BLaER1 treated with 17β-estradiol and CSF1 and Interleukin-3, amounts not matched to agents 10 nM and 100 nM (cell line): ENCODE results near the gene ADARB2.
A peak's percentile ranks its signal among the peaks of the same experiment; 100 is the strongest.

Experiments
- H3K27ac ChIP-seq, 11 experiments: shearing (Covaris generic); formaldehyde crosslinking; 2 replicates each; pipeline ENCODE4 v1.8.1; 2022
- H3K27me3 ChIP-seq, 11 experiments: shearing (Covaris generic); formaldehyde crosslinking; 2 replicates each; pipeline ENCODE4 v1.8.1; 2022
- H3K36me3 ChIP-seq, 11 experiments: shearing (Covaris generic); formaldehyde crosslinking; 2 replicates each; pipeline ENCODE4 v1.8.1; 2022
- H3K4me1 ChIP-seq, 10 experiments: shearing (Covaris generic); formaldehyde crosslinking; 2 replicates each; pipeline ENCODE4 v1.8.1; 2022
- H3K4me2 ChIP-seq, 11 experiments: shearing (Covaris generic); formaldehyde crosslinking; 2 replicates each; pipeline ENCODE4 v1.8.1; 2022
- H3K4me3 ChIP-seq, 10 experiments: shearing (Covaris generic); formaldehyde crosslinking; 2 replicates each; pipeline ENCODE4 v1.8.1; 2022
- H3K9ac ChIP-seq, 11 experiments: shearing (Covaris generic); formaldehyde crosslinking; 2 replicates each; pipeline ENCODE4 v1.8.1; 2022
- H3K9me3 ChIP-seq, 11 experiments: shearing (Covaris generic); formaldehyde crosslinking; replicated peaks in 1 of 11; 2 replicates each; pipeline ENCODE4 v1.8.1; 2022
- H4K20me1 ChIP-seq, 11 experiments: shearing (Covaris generic); formaldehyde crosslinking; 2 replicates each; pipeline ENCODE4 v1.8.1; 2022
- Cebpa-rat ChIP-seq, 11 experiments: shearing (Covaris generic); IDR thresholded peaks; 2 replicates each; pipeline ENCODE4 v1.8.1; 2022

Gene ADARB2

DNA sequence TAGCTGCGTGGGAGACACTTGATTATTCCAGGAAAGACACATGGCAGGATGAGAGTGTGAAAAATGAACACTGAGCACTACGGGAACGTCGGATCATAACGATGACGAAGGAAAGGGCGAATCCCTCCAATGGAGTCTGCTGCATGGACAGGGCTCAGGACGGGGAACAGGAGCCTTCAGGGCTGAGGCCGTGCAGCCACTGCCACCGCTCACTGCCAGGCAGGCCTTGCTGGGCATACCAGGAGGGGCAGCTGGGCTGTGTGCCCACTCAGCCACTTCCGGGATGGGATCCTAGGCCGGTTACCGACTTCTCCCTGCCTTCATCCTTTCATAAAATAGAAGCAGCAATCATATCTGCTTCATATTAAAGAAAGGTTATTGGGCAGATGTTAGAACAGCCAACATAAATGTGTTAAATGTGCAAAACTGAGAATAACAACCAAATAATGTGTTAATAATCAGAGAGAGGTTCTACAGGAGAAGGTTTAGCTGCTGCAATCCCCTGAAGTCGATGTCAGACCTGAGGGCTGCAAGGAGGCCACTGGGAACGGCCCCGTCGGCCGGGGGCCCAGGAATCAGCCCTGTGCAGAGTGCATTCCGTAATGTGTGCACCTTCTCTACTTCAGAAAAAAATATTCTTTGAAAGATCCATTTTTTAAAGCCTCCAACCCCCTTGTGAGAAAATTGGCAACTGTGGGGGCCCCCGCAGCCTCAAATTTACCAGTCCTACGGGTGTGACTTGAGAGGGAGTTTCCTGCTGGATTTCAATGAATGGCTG lies 63.6 kb downstream of the ADARB2 start:
- H3K4me2 ChIP-seq: no peak overlapping the region
- no peak overlapping the region for H3K4me3 ChIP-seq
- peaks cover 0 to 4% (median 0%) of the 10 kb centered on the region in 10 experiments; a peak in 1 of 20 replicates for H3K4me1 ChIP-seq
- H4K20me1 ChIP-seq: peaks cover 0 to 17% (median 0%) of the 10 kb centered on the region in 11 experiments; a peak in 5 of 22 replicates
- TF ChIP-seq Cebpa-rat (IDR thresholded peaks at IDR 0.05): no peak
- no peak overlapping the region for H3K9ac ChIP-seq
- no peaks in the 10 kb centered on the region for H3K36me3 ChIP-seq
- H3K27ac ChIP-seq: no peak overlapping the region
- peaks cover 0 to 8% (median 0%) of the 10 kb centered on the region in 11 experiments; a peak in 5 of 22 replicates for H3K9me3 ChIP-seq
- no peaks in the 10 kb centered on the region for H3K27me3 ChIP-seq

DNA sequence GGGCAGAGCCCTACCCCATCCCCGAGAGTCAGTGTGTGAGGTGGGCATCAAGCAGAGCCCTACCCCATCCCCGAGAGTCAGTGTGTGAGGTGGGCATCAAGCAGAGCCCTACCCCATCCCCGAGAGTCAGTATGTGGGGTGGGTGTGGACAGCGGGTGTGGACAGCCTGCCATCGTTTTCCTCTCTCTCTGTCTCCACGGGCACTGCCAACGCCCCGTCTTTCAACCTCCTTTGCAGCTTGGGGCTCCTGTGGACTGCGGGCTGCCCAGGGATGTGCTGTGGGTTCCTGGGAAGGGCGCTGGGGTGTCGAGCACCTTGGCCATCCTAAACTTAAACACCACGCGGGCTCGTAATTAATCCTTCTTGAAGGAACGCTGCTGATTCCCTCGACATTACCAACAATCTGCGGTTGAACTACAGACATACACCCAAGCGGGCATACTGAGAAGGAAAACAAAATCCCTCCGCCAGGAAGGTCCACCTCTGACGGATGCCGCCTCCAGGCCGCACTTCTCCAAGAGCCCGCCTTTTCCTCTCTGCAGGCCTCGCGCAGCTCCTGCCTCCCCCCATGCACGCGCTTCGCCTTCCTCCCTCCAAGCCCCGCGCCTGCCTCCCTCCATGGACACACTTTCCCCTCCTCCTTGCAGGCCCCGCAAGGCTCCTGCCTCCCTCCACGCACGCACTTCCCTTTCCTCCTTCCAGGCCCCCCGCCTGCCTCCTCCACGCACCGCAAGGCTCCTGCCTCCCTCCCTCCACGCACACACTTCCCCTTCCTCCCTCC lies 65.1 kb downstream of the ADARB2 start:
- Histone ChIP-seq H3K27ac (no peak overlapping the region), H3K27me3 (no peaks in the 10 kb centered on the region), H3K4me3 (no peak overlapping the region), H3K4me1 (peaks cover 0 to 4% (median 0%) of the 10 kb centered on the region in 10 experiments; a peak in 1 of 20 replicates), H3K9me3 (peaks cover 0 to 8% (median 0%) of the 10 kb centered on the region in 11 experiments; a peak in 5 of 22 replicates), H3K36me3 (no peaks in the 10 kb centered on the region), H3K9ac (no peak overlapping the region), H4K20me1 (peaks cover 0 to 10% (median 0%) of the 10 kb centered on the region in 11 experiments; a peak in 4 of 22 replicates), H3K4me2 (no peak overlapping the region)
- no peak for TF ChIP-seq Cebpa-rat (IDR thresholded peaks at IDR 0.05)

DNA sequence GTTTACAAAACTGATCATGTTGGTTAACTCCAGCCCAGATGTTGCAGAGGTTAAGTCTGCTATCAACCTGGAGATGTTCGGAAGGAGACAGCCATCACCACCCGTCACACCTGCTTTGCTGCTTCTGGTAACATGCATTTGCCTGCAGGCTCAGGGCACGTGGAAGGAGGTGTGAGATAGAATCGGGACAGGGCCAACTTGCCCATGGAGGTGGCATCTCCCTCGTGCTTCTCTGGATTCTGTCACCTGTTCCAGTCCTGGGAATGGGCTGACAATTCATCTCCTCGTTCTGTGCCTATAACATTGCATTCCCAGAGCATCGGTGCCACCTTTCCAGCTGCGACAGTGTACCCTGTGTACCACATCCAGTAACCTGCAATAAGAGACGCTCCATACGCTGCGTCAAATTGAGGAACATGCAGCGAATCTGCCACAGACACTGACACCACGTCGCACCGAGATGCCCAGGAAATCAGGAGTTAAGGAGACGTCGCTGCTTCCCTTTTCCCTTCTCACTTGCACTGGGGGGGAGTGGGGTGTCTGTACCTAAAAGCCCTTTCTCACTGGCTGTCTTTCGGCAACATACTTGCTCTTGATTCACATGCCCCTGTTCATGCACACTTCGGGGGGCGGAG lies 65.8 kb downstream of the ADARB2 start:
- Histone ChIP-seq H3K4me1 (peaks cover 0 to 4% (median 0%) of the 10 kb centered on the region in 10 experiments; a peak in 1 of 20 replicates), H3K4me3 (no peak overlapping the region), H4K20me1 (peaks cover 0 to 10% (median 0%) of the 10 kb centered on the region in 11 experiments; a peak in 3 of 22 replicates), H3K27me3 (no peaks in the 10 kb centered on the region), H3K4me2 (no peak overlapping the region), H3K27ac (no peak overlapping the region), H3K9ac (no peak overlapping the region), H3K36me3 (no peaks in the 10 kb centered on the region), H3K9me3 (peaks cover 0 to 8% (median 0%) of the 10 kb centered on the region in 11 experiments; a peak in 5 of 22 replicates)
- TF ChIP-seq Cebpa-rat (IDR thresholded peaks at IDR 0.05): no peak

DNA sequence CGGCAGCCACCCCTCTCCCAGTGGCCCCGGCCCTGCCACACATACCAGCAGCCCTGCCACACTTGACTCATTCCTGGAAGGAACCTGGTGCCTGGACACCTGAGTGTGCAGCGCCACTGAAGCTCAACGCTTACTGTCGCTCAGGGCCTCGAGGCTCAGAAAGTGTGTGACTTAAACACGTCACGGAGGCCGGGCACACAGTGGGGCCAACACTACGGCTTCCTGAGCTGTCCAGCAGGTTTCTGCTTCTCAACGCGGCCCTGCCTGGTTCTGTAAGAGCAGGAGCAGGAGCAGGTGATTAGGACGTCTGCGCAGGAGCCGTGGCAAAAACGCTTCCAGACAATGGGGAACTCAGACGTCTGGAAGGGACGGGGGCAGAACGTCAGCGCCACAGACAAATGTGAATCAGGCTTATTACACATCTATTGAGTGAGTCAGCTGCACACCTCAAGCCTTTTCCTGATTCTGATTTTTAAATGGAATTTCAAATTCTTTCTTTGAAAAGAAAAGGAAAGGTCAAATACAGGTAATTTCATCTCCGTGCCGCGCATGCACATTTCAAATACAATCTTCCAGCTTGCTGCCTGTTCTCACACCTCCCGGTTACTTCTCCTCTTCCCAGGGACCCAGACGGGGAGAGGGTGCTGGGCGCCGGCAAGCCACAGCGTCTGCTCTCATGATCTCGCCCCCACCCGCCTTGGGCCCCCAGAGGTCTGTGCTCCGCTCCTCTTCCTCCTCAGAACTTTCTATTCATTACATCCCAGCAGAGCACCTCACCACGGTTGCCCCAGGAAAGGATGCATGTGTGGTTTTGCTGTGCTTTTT lies 66.6 kb downstream of the ADARB2 start:
- Histone ChIP-seq H3K4me1 (peaks cover 0 to 4% (median 0%) of the 10 kb centered on the region in 10 experiments; a peak in 1 of 20 replicates), H3K27ac (no peak overlapping the region), H3K9me3 (peaks cover 0 to 8% (median 0%) of the 10 kb centered on the region in 11 experiments; a peak in 5 of 22 replicates), H3K36me3 (no peaks in the 10 kb centered on the region), H3K4me3 (no peak overlapping the region), H3K9ac (no peak overlapping the region), H4K20me1 (peaks cover 0 to 10% (median 0%) of the 10 kb centered on the region in 11 experiments; a peak in 3 of 22 replicates), H3K27me3 (no peaks in the 10 kb centered on the region), H3K4me2 (no peak overlapping the region)
- no peak for TF ChIP-seq Cebpa-rat (IDR thresholded peaks at IDR 0.05)

DNA sequence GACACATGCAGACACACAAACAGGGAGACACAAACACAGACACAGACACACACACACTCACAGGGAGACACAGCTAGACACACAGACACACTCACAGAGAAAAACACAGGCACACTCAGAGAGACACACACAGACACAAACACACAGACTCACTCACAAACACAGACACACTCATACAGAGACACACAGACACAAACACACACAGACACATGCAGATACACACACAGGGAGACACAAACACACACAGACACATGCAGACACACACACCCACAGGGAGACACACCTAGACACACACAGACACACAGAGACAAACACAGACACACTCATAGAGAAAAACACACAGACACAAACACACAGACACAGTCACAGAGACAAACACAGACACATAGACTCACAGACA lies 67.9 kb downstream of the ADARB2 start:
- Histone ChIP-seq H4K20me1 (peaks cover 0 to 13% (median 0%) of the 10 kb centered on the region in 11 experiments; a peak in 3 of 22 replicates), H3K4me3 (no peak overlapping the region), H3K27me3 (no peaks in the 10 kb centered on the region), H3K36me3 (no peaks in the 10 kb centered on the region), H3K27ac (no peak overlapping the region), H3K9me3 (peaks cover 0 to 8% (median 0%) of the 10 kb centered on the region in 11 experiments; a peak in 5 of 22 replicates), H3K4me2 (peak overlapping the region in 1 of 11 experiments; percentile 20; a peak in 1 of 22 replicates), H3K9ac (no peak overlapping the region), H3K4me1 (peaks cover 0 to 6% (median 0%) of the 10 kb centered on the region in 10 experiments; a peak in 3 of 20 replicates)
- TF ChIP-seq Cebpa-rat (IDR thresholded peaks at IDR 0.05): no peak

DNA sequence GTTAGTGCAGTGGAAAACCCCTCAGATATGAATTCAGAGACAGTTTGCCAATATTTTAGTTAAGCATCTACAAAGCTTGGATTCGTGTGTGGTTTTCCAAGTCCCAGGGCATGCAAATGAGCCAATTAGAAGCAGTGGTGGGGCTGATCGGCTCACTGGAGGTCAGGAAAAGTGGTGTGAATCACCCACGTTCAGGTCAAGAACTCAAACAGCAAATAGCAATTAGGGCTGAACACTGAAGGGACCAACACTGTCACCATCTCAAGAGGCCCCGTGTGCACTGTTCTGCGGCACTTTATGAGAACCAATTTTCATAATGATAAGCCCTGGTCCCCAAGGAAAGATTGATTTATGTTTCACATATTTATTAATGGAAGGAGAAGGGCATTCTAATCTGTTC lies 68.9 kb downstream of the ADARB2 start:
- no peaks in the 10 kb centered on the region for H3K36me3 ChIP-seq
- H3K27me3 ChIP-seq: no peaks in the 10 kb centered on the region
- no peak overlapping the region for H3K9ac ChIP-seq
- no peak overlapping the region for H3K4me3 ChIP-seq
- no peak for TF ChIP-seq Cebpa-rat (IDR thresholded peaks at IDR 0.05)
- no peak overlapping the region for H3K27ac ChIP-seq
- H4K20me1 ChIP-seq: peaks cover 0 to 13% (median 0%) of the 10 kb centered on the region in 11 experiments; a peak in 3 of 22 replicates
- no peak overlapping the region for H3K4me2 ChIP-seq
- H3K9me3 ChIP-seq: peaks cover 0 to 8% (median 0%) of the 10 kb centered on the region in 11 experiments; a peak in 5 of 22 replicates
- H3K4me1 ChIP-seq: peaks cover 0 to 11% (median 1%) of the 10 kb centered on the region in 10 experiments; a peak in 5 of 20 replicates

DNA sequence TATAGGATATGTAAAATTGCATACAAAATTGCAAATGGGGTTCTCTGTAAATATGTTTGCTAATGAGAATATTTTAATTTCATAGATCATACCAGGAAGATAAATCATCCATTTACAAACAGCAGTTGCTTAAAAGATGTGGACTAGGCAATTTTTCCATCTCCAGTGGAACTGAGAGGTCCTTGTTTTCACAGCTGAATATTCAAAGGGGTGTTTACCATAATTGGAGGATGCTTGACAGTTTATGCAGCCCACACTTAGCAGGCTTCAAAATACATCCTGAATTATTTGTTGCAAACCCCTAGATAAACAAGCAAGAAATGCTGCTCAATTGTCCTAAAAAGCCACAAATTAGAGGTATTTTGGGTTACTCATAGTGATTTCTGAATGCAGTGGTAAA lies 69.9 kb downstream of the ADARB2 start:
- peaks cover 0 to 6% (median 0%) of the 10 kb centered on the region in 11 experiments; a peak in 5 of 22 replicates for H3K9me3 ChIP-seq
- no peaks in the 10 kb centered on the region for H3K27me3 ChIP-seq
- H3K4me3 ChIP-seq: no peak overlapping the region
- no peak overlapping the region for H3K9ac ChIP-seq
- no peak for TF ChIP-seq Cebpa-rat (IDR thresholded peaks at IDR 0.05)
- no peak overlapping the region for H3K27ac ChIP-seq
- peaks cover 0 to 13% (median 0%) of the 10 kb centered on the region in 11 experiments; a peak in 3 of 22 replicates for H4K20me1 ChIP-seq
- H3K4me1 ChIP-seq: peaks cover 4 to 21% (median 10%) of the 10 kb centered on the region in 10 experiments
- no peaks in the 10 kb centered on the region for H3K36me3 ChIP-seq
- H3K4me2 ChIP-seq: no peak overlapping the region

DNA sequence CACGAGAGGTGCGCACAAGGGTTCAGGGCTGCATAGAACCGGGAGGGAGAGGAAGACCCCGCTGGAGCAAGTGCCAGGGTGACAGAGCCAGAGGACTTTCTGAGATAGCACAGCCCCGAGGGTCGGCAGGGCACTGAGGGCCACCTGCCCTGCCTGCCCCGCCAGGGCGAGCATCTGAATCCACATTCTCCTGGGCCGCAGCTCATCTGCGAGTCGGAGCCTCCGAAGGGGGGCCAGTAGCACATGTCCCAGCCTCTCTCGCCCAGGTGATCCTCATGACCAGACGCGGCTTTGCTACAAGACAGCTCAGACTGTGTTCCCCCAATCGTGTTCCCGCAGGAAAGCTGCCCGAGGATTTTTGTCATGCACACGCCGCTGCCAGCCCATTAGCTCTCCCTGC lies 71.2 kb downstream of the ADARB2 start:
- Histone ChIP-seq H3K4me3 (no peak overlapping the region), H3K9me3 (no peaks in the 10 kb centered on the region), H3K4me2 (no peak overlapping the region), H3K27me3 (peaks cover 0 to 8% (median 0%) of the 10 kb centered on the region in 11 experiments; a peak in 1 of 22 replicates), H4K20me1 (peaks cover 0 to 13% (median 0%) of the 10 kb centered on the region in 11 experiments; a peak in 3 of 22 replicates), H3K36me3 (no peaks in the 10 kb centered on the region), H3K9ac (no peak overlapping the region), H3K27ac (no peak overlapping the region), H3K4me1 (peaks cover 16 to 34% (median 22%) of the 10 kb centered on the region in 10 experiments)
- TF ChIP-seq Cebpa-rat (IDR thresholded peaks at IDR 0.05): no peak
